ENCODE measurements around the gene UBE2I.

UBE2I gene

GRCh38 chr16:1340730-1341494, 31.5 kb downstream of the UBE2I start:
- peaks cover 29% of the 10 kb centered on the region for H3K4me1 ChIP-seq (ENCODE audit: low read length)
- TF ChIP-seq EZH2phosphoT487 (IDR thresholded peaks at IDR 0.05; ENCODE audit: low read depth): no peak
- TF ChIP-seq, protein P1, sequence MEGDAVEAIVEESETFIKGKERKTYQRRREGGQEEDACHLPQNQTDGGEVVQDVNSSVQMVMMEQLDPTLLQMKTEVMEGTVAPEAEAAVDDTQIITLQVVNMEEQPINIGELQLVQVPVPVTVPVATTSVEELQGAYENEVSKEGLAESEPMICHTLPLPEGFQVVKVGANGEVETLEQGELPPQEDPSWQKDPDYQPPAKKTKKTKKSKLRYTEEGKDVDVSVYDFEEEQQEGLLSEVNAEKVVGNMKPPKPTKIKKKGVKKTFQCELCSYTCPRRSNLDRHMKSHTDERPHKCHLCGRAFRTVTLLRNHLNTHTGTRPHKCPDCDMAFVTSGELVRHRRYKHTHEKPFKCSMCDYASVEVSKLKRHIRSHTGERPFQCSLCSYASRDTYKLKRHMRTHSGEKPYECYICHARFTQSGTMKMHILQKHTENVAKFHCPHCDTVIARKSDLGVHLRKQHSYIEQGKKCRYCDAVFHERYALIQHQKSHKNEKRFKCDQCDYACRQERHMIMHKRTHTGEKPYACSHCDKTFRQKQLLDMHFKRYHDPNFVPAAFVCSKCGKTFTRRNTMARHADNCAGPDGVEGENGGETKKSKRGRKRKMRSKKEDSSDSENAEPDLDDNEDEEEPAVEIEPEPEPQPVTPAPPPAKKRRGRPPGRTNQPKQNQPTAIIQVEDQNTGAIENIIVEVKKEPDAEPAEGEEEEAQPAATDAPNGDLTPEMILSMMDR (IDR thresholded peaks at IDR 0.05; ENCODE audit: low read depth, low read length): no peak
- H3K4me2 ChIP-seq (ENCODE audit: low read length): no peak overlapping the region
- no peak overlapping the region for H3K27ac ChIP-seq (ENCODE audit: low read length)
- H3K36me3 ChIP-seq (replicated peaks; ENCODE audit: low read depth, low read length): no peaks in the 10 kb centered on the region
- peaks cover 10% of the 10 kb centered on the region; the same call in 1 of the 2 replicates for H3K27me3 ChIP-seq (ENCODE audit: low read depth, low read length)
- H3K79me2 ChIP-seq (ENCODE audit: low read length): no peaks in the 10 kb centered on the region
- no peak overlapping the region for H3K4me3 ChIP-seq (ENCODE audit: low read length)
- H2AFZ ChIP-seq (ENCODE audit: low read depth, low read length): no peak overlapping the region
- H3K9ac ChIP-seq (ENCODE audit: low read length): no peak overlapping the region
- H3K9me3 ChIP-seq (ENCODE audit: insufficient read depth, low read length): no peaks in the 10 kb centered on the region
- H4K20me1 ChIP-seq (ENCODE audit: insufficient read depth, low read length): no peaks in the 10 kb centered on the region

- no peak overlapping the region for H2AFZ ChIP-seq (ENCODE audit: low read depth, low read length)
Measured at GRCh38 chr16:1341495-1342420, 32.3 kb downstream of the UBE2I start.

GRCh38 chr16:1342526-1343427, 33.3 kb downstream of the UBE2I start:
- TF ChIP-seq, protein P1 (IDR thresholded peaks at IDR 0.05; ENCODE audit: low read depth, low read length): no peak
- TF ChIP-seq EZH2phosphoT487 (IDR thresholded peaks at IDR 0.05; ENCODE audit: low read depth): no peak
- no peaks in the 10 kb centered on the region for H3K79me2 ChIP-seq (ENCODE audit: low read length)
- no peaks in the 10 kb centered on the region for H3K36me3 ChIP-seq (replicated peaks; ENCODE audit: low read depth, low read length)
- peaks cover 26% of the 10 kb centered on the region for H3K4me1 ChIP-seq (ENCODE audit: low read length)
- H3K9me3 ChIP-seq (ENCODE audit: insufficient read depth, low read length): no peaks in the 10 kb centered on the region
- no peak overlapping the region for H3K9ac ChIP-seq (ENCODE audit: low read length)
- H3K27me3 ChIP-seq (ENCODE audit: low read depth, low read length): no peaks in the 10 kb centered on the region
- H4K20me1 ChIP-seq (ENCODE audit: insufficient read depth, low read length): no peaks in the 10 kb centered on the region
- no peak overlapping the region for H2AFZ ChIP-seq (ENCODE audit: low read depth, low read length)
- peak overlapping the region; percentile 68 for H3K4me3 ChIP-seq (ENCODE audit: low read length)
- no peak overlapping the region for H3K27ac ChIP-seq (ENCODE audit: low read length)
- H3K4me2 ChIP-seq (ENCODE audit: low read length): peak overlapping the region; percentile 80

More at GRCh38 chr16:1341495-1342420, 32.3 kb downstream of the UBE2I start:
- Histone ChIP-seq H4K20me1 (ENCODE audit: insufficient read depth, low read length) (no peaks in the 10 kb centered on the region), H3K79me2 (ENCODE audit: low read length) (no peaks in the 10 kb centered on the region), H3K27ac (ENCODE audit: low read length) (no peak overlapping the region), H3K9me3 (ENCODE audit: insufficient read depth, low read length) (no peaks in the 10 kb centered on the region), H3K27me3 (ENCODE audit: low read depth, low read length) (peaks cover 4% of the 10 kb centered on the region; the same call in 1 of the 2 replicates), H3K4me3 (ENCODE audit: low read length) (peak overlapping the region; percentile 68; the same call in 1 of the 2 replicates), H3K4me2 (ENCODE audit: low read length) (peak overlapping the region; percentile 80), H3K9ac (ENCODE audit: low read length) (no peak overlapping the region), H3K4me1 (ENCODE audit: low read length) (peaks cover 29% of the 10 kb centered on the region), H3K36me3 (replicated peaks; ENCODE audit: low read depth, low read length) (no peaks in the 10 kb centered on the region)
- TF ChIP-seq EZH2phosphoT487 (IDR thresholded peaks at IDR 0.05; ENCODE audit: low read depth): no peak
- TF ChIP-seq, protein P1 (IDR thresholded peaks at IDR 0.05; ENCODE audit: low read depth, low read length): no peak
